SJSA1 (cell line): ENCODE results near the gene SYT9. TPM values are rescaled to one million over a fixed set of nuclear protein-coding genes. Genes with fewer than 3 reads are reported as not detected.
A peak's percentile ranks its signal among the peaks of the same experiment; 100 is the strongest.

Source experiments
- DNase-seq, 2 experiments: peaks; one replicate each; pipeline ENCODE4 v3.0.0-alpha.2; 2015 to 2020; ENCODE audit warnings: low spot score in 2 of 2, low read depth in 1 of 2
- H3K27ac ChIP-seq: fragments of 250-450 bp; sonication (Bioruptor Pico); 2 replicates; pipeline ENCODE4 v1.5.1; 2020; ENCODE audit warnings: mild to moderate bottlenecking, moderate library complexity
- H3K27me3 ChIP-seq: fragments of 250-450 bp; sonication (Bioruptor Pico); replicated peaks from 2 replicates; pipeline ENCODE4 v1.5.1; 2020; ENCODE audit warnings: mild to moderate bottlenecking, moderate library complexity
- H3K36me3 ChIP-seq: fragments of 250-450 bp; sonication (Bioruptor Pico); 2 replicates; pipeline ENCODE4 v1.5.1; 2020; ENCODE audit warnings: mild to moderate bottlenecking
- H3K4me1 ChIP-seq: fragments of 250-450 bp; sonication (Bioruptor Pico); replicated peaks from 2 replicates; pipeline ENCODE4 v1.6.1; 2021; ENCODE audit warnings: mild to moderate bottlenecking
- H3K4me3 ChIP-seq: fragments of 250-450 bp; sonication (Bioruptor Pico); 2 replicates; pipeline ENCODE4 v1.5.1; 2020; ENCODE audit warnings: mild to moderate bottlenecking
- H3K9me3 ChIP-seq: fragments of 250-450 bp; sonication (Bioruptor Pico); replicated peaks from 2 replicates; pipeline ENCODE4 v1.5.1; 2020; ENCODE audit warnings: mild to moderate bottlenecking
- total RNA-seq: library from RNA; depleted of rRNA; stranded (reverse); fragments of >200 nt; shearing (Covaris generic); gene quantifications from 2 replicates; pipeline ENCODE4 v1.2.3, GENCODE V29; 2014

The SYT9 gene
- total RNA-seq, 1 experiment from 2014 or later: not detected

DNA sequence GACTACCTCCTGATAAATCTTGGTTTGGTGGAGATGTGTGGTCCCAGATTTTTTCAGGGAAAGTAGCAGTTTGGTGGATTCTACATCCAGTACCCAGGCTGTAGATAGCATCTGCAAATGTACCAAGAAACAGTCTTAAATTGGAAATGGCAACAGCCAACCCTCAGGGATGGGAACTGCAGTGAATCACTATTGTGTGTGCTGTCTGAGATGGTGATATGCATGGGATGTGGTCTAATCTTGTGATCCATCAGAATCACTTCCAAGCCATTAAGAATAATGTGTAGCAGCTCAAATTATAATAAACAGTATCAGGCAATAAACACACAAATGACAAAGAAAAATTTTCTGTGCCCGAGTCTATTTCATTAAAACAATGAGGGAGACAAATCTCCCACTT is 237.0 kb downstream of the SYT9 start:
- Histone ChIP-seq H3K4me3 (no peak overlapping the region), H3K9me3 (no peaks in the 10 kb centered on the region), H3K36me3 (no peaks in the 10 kb centered on the region), H3K27me3 (no peaks in the 10 kb centered on the region), H3K27ac (no peak overlapping the region), H3K4me1 (peaks cover 27% of the 10 kb centered on the region)
- DNase-seq: no peak

DNA sequence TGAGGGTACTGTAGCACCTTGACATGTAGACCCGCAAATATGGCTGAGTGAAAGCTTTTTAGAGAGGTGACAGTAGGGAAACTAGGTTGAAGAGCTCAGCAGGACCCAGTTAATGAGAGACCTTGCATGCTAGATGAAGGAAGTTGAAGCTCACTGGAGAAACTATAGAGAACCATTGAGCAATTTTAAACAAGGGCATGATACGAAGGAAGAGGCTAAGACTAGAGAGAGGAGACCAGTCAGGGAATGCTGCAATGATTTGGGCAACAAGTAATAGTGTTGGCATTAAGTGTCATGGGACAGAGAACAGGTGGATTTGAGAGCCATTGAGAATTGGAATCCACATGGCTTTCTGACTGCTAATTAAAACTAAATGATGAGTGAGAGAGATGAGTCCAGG is 237.7 kb downstream of the SYT9 start:
- no peak for DNase-seq
- Histone ChIP-seq H3K27me3 (no peaks in the 10 kb centered on the region), H3K27ac (no peak overlapping the region), H3K4me1 (peaks cover 27% of the 10 kb centered on the region), H3K9me3 (no peaks in the 10 kb centered on the region), H3K36me3 (no peaks in the 10 kb centered on the region), H3K4me3 (no peak overlapping the region)

DNA sequence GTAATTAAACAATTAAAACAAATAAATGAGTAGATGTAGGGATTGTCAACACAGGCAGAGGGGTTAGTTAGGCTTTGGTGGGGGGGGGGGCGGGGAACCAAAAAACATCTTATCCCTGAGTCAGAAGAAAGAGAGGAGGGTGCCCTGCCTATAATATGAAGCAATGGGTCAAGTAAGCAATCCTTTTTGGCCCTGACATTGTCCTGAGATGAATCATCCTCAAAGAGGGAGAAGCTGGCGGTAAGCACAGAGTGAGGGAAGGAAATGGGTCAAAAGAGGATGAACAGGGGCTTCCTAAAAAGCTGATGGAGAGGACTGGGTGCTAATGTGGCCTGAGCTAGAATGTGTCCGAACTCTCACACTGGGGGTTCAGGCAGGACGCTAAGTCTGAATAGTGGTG is 238.3 kb downstream of the SYT9 start:
- peak; percentile 20 to 37 for DNase-seq
- Histone ChIP-seq H3K4me1 (peaks cover 27% of the 10 kb centered on the region), H3K27ac (no peak overlapping the region), H3K36me3 (no peaks in the 10 kb centered on the region), H3K9me3 (no peaks in the 10 kb centered on the region), H3K4me3 (no peak overlapping the region), H3K27me3 (no peaks in the 10 kb centered on the region)

DNA sequence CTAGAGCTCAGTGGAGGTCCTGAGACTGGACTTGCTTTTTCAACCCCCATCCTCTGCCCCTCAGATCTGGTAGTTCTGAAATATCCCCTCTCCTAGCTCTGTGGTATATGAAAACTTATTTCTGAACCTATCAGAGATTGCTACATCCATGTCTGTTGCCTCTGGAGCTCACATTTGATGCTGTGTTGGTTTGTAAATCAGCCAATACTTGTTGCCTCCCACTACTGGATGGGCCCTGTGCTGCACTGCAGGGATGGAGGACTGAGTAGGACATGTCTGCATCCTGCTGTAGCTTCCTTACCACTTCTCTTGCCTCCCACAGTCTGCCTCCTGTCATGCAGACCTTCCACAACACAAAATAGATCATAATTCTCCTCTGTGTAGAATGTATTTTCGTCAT is 238.8 kb downstream of the SYT9 start:
- Histone ChIP-seq H3K27me3 (no peaks in the 10 kb centered on the region), H3K27ac (no peak overlapping the region), H3K4me1 (peaks cover 27% of the 10 kb centered on the region), H3K4me3 (no peak overlapping the region), H3K36me3 (no peaks in the 10 kb centered on the region), H3K9me3 (no peaks in the 10 kb centered on the region)
- DNase-seq: no peak

DNA sequence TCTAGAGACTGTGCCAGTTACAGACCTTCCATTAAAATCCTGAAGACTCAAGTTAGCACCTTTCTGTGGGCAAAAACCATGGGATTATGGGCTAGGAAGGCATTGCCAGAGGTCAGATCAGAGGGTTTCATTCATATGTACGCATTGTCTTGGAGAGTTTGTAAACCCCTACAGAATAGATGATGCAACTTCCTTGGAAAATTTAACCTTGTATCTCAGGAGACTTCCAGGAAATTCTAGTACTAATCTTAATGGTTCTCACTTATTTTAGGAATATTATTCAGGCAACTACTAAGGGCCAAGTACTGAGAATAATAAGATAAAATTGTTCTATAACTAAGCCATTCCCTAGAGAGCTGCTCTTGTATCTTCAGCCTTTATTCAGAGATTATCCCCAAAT is 240.5 kb downstream of the SYT9 start:
- H3K4me3 ChIP-seq: no peak overlapping the region
- H3K27me3 ChIP-seq: no peaks in the 10 kb centered on the region
- no peaks in the 10 kb centered on the region for H3K9me3 ChIP-seq
- H3K36me3 ChIP-seq: no peaks in the 10 kb centered on the region
- H3K27ac ChIP-seq: no peak overlapping the region
- no peak for DNase-seq
- peaks cover 27% of the 10 kb centered on the region for H3K4me1 ChIP-seq

DNA sequence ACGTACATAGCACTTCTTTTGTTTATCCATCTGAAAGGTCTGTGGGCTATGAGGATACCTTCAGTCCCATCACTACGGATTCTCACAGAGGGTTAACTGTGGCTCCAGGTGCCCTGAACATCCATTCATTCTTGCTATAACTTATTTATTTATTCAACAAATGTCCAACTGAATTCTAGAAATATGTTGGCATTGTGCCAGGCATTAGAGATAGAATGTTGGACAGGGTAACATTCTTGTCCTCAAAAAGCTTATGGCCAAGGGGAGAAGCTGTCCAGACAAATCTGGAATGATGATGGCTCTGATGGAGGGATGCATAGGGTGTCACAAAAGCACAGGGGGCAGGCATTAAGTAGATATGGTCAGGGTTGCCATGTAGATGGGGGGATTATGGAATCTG is 242.0 kb downstream of the SYT9 start:
- DNase-seq: no peak
- Histone ChIP-seq H3K4me3 (no peak overlapping the region), H3K27me3 (no peaks in the 10 kb centered on the region), H3K4me1 (peaks cover 27% of the 10 kb centered on the region), H3K27ac (no peak overlapping the region), H3K36me3 (no peaks in the 10 kb centered on the region), H3K9me3 (no peaks in the 10 kb centered on the region)

DNA sequence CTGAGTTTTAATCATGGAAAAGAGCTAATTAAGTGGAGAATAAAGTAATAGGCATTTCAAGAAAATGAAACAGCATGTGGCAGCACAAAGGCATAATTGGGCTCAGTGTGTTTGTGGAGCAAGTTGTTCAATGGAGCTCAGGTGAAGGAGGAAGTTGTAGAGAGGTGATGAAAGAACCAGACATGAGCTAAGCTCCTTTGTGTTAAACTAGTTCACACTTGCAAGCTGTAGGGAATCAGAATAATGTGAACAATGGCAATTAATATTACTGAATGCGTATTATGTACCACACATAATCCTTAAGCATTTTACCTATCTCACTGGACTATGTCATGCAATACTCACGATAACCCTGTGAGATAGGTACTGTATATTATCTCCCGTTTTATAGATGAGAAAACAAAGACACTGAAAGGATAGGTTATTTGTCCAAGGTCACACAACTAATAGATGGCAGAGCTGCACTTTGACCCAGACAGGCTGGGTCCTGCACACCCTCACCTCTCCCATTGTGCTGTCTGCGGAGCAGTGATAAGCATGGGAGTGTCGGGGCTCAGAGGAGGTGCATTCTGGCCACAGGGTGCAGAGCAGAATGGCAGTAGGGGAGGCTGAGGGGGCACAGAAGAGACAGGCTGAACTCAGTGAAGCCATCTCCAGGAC is 242.5 kb downstream of the SYT9 start:
- H3K4me1 ChIP-seq: peaks cover 24% of the 10 kb centered on the region
- no peaks in the 10 kb centered on the region for H3K9me3 ChIP-seq
- H3K27ac ChIP-seq: no peak overlapping the region
- H3K36me3 ChIP-seq: no peaks in the 10 kb centered on the region
- DNase-seq: no peak
- no peak overlapping the region for H3K4me3 ChIP-seq
- H3K27me3 ChIP-seq: no peaks in the 10 kb centered on the region

DNA sequence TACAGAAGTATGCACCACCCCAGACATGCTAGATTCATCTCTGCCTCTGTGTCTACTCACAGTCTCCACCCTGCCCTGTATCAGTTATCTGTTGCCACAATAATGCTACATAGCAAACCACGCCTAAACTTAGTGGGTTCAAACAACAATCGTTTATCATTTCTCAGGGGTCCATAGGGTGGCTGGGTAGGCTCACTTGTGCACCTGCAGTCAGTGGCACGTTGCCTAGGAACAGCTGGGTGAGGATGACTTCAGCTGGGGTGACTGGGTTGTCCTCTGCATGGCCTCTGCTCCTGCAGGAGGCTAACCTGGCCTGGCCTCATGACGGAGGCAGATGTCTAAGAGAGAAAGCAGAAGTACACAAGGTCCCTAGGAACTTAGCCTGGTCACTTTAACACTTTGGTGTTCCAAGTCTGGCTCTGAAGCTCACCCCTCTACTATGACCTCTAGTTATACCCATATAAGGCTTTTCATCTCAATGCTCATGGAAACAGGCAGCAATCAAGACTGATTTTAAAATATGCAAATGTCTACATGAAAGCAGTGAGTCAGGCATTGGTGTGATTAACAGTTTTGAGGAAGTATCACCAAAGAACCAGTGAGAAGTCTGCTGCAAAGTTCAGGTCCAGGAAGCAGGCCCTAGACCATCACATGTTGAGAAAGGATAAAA is 244.3 kb downstream of the SYT9 start:
- Histone ChIP-seq H3K36me3 (no peaks in the 10 kb centered on the region), H3K27ac (no peak overlapping the region), H3K9me3 (no peaks in the 10 kb centered on the region), H3K4me1 (peaks cover 10% of the 10 kb centered on the region), H3K27me3 (no peaks in the 10 kb centered on the region), H3K4me3 (no peak overlapping the region)
- DNase-seq: no peak

DNA sequence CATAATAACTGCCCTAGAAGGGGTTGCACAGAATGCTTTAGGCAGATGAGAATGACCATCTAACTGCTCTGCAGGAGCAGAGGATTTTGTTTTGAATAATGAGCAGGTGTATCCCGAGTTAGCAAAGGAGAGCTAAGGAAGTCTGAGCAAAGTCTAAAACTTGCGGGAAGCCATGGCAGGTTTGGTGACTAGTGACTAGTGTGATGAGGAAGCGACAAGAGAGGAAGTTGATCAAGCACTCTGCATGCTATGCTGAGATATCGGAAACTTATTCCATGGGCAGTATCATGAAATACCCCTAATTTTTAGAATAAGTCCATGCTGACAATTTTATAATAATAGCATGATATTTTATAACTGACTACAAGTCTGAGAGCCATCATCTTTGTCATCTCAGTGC is 246.5 kb downstream of the SYT9 start:
- Histone ChIP-seq H3K4me1 (no peaks in the 10 kb centered on the region), H3K27ac (no peak overlapping the region), H3K36me3 (no peaks in the 10 kb centered on the region), H3K27me3 (no peaks in the 10 kb centered on the region), H3K9me3 (no peaks in the 10 kb centered on the region), H3K4me3 (no peak overlapping the region)
- DNase-seq: no peak

DNA sequence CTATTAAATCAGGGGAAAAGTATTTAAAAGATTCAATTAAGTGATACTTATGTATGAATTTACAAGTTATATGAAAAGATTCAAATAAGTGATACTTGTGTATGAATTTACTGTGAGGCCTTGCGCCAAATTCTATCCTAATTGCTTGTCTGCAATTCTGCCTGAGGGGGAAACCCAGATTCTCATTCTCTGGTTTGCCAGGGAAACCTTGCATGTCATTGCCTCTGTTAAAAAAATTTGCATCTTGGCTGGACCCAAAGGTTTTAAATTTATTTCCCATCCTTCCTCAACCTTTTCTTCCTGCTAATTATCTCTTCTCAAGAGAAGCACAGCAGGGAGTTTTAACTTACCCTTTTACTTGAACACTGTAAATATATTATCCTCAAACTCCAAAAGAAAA is 247.4 kb downstream of the SYT9 start:
- Histone ChIP-seq H3K4me3 (no peak overlapping the region), H3K27me3 (no peaks in the 10 kb centered on the region), H3K27ac (no peak overlapping the region), H3K36me3 (no peaks in the 10 kb centered on the region), H3K9me3 (no peaks in the 10 kb centered on the region), H3K4me1 (no peaks in the 10 kb centered on the region)
- no peak for DNase-seq

DNA sequence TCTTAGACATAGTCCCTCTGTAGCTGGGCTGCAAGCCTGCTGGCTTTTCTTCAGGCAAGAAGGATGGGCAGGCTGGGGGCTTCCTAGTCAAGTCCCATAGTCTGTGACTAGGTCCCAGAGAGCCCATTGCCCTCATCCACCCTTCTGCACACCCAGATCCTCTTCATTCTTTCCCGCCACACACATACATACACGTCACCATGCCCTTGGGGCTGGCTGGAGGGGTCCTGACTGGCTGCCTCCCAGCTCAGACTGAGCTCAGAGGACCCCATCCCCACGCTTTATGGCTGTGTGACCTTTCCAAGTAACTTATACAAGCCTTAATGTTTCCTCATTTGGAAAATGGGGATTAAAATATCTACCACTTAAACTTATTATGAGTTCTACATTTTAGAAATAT is 248.5 kb downstream of the SYT9 start:
- Histone ChIP-seq H3K27me3 (no peaks in the 10 kb centered on the region), H3K4me1 (no peaks in the 10 kb centered on the region), H3K27ac (no peak overlapping the region), H3K4me3 (no peak overlapping the region), H3K9me3 (no peaks in the 10 kb centered on the region), H3K36me3 (no peaks in the 10 kb centered on the region)
- DNase-seq: no peak

DNA sequence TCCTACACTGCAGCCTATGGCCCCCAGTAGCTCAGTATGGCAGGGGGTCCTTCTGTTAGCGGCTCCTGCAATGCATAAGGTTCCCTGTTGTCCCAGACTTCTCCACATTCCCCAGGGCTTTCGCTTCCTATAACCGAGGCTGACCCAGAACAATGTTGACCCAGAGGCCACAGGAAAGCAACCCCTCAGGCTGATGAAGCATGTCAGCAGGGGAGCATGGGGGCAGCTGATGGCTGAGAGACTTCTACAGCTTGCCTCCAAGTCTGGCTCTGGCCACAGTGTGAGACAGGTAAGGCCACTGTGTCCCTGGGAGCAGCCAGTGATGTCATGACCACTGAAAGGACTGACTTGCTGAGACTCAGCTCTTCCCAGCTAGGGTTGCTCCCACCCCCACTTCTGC is 249.5 kb downstream of the SYT9 start:
- Histone ChIP-seq H3K4me1 (no peaks in the 10 kb centered on the region), H3K4me3 (no peak overlapping the region), H3K36me3 (no peaks in the 10 kb centered on the region), H3K9me3 (no peaks in the 10 kb centered on the region), H3K27me3 (no peaks in the 10 kb centered on the region), H3K27ac (no peak overlapping the region)
- DNase-seq: no peak

DNA sequence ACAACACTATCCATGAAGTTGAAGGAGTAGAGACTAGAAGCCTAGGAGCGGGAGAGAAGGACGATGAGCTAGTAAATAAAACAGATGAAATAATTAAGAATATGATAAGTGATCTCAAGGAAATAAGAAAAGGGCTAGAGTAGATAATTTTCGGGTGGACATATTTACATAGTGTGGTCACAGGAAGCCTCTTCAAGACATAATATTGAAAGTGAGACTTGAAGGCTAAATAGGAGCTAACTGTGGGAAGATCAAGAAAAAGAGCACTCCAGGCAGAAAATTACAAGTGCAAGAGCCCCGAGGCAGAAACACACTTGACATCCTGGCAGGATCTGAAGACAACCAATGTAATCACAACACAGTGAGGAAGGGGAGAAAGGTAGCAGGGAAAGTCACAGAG is 250.2 kb downstream of the SYT9 start:
- no peak overlapping the region for H3K4me3 ChIP-seq
- no peaks in the 10 kb centered on the region for H3K4me1 ChIP-seq
- no peaks in the 10 kb centered on the region for H3K27me3 ChIP-seq
- H3K36me3 ChIP-seq: no peaks in the 10 kb centered on the region
- DNase-seq: no peak
- no peaks in the 10 kb centered on the region for H3K9me3 ChIP-seq
- H3K27ac ChIP-seq: no peak overlapping the region

DNA sequence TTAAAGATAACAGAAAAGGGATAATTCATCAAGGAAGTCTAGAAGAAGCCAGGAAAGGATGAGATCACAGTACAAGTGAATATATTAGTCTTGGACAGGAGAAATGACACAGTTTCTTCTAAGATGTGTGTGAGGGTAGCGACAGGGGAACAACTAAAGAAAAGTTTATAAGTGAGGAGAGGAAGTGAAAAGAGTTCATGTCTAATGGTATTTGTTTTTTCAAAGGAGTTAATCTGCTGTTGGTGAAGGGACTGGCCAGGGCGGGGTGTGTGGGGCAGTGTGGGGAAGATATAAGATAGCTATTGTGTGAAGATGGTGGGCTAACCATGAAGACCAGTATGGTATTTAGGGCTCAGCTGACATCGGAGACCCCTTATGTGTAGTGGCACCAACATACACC is 254.5 kb downstream of the SYT9 start:
- H3K9me3 ChIP-seq: no peaks in the 10 kb centered on the region
- no peak for DNase-seq

DNA sequence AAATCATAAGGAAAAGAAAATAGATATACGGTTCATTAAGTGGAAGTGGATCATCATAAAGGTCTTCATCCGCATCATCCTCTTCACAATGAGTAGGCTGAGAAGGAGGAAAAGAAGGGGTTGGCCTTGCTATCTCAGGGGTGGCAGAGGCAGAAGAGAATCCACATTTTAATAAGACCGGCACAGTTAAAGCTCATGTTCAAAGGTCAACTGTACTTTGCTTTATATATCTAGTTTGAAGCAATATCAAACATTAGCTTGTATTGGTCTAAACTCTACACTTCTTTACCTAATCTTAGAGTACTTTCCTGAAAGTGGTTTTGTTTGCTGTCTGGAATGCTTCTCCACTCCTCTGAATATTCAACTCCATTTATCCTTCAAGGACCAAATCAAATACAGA is 256.4 kb downstream of the SYT9 start:
- no peak for DNase-seq
- H3K36me3 ChIP-seq: no peaks in the 10 kb centered on the region
- no peak overlapping the region for H3K27ac ChIP-seq
- H3K9me3 ChIP-seq: no peaks in the 10 kb centered on the region
- H3K27me3 ChIP-seq: no peaks in the 10 kb centered on the region
- H3K4me3 ChIP-seq: no peak overlapping the region
- H3K4me1 ChIP-seq: peaks cover 8% of the 10 kb centered on the region

More for the DNA sequence above, 254.5 kb downstream of the SYT9 start:
- Histone ChIP-seq H3K36me3 (no peaks in the 10 kb centered on the region), H3K27ac (no peak overlapping the region), H3K4me3 (no peak overlapping the region), H3K27me3 (no peaks in the 10 kb centered on the region), H3K4me1 (no peaks in the 10 kb centered on the region)
